ENCODE results near the gene EYS. TPM values are rescaled to one million over a fixed set of nuclear protein-coding genes. Genes with fewer than 3 reads are reported as not detected.

Gene EYS
- total and polyA plus RNA-seq, 2 of the 8 experiments (the other 6 are each of a cell fraction or from before 2014, with no cell fraction given) = 0.05 to 0.13 TPM

- no peak for TF ChIP-seq CHD7 (IDR thresholded peaks at IDR 0.05; ENCODE audit: insufficient replicate concordance, low read length)
These were observed 1976.7 kb downstream of the EYS start (continued) for GRCh38 chr6:63730311-63730710.

Data from H1 (cell line).